NCI-H460 (cell line): ENCODE data around the gene PIK3R1. TPM values are rescaled to one million over a fixed set of nuclear protein-coding genes. Genes with fewer than 3 reads are reported as not detected.

ENCODE experiments used
- DNase-seq: peaks from one replicate; pipeline ENCODE4 v3.0.0-alpha.2; 2016; ENCODE audit warnings: low read depth; ENCODE audit errors: extremely low read depth
- total RNA-seq: library from RNA; depleted of rRNA; stranded (reverse); fragments of >200 nt; shearing (Covaris generic); gene quantifications from 2 replicates; pipeline ENCODE4 v1.2.3, GENCODE V29; 2014

Gene PIK3R1
- total RNA-seq, 1 experiment from 2014 or later, result 40.9 TPM

DNA sequence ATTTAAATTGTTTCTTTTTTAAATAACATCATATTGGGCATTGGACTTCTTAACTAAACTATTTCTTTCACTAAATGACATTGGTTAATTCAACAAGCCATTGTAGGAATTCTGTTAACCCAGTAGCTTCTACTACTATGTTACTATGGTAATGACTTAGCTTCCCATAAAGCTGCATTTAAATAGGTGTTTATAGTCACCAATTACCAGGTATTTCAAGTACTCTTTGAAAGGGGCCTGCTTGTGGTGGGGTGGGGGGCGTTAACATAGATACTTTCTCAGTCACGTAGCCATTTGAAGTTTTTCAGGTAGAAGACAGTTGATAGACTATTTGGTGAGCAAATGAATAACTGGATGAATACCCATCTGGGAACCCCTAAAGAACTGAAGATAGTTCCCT, 34.0 kb downstream of the PIK3R1 start:
- no peak for DNase-seq

DNA sequence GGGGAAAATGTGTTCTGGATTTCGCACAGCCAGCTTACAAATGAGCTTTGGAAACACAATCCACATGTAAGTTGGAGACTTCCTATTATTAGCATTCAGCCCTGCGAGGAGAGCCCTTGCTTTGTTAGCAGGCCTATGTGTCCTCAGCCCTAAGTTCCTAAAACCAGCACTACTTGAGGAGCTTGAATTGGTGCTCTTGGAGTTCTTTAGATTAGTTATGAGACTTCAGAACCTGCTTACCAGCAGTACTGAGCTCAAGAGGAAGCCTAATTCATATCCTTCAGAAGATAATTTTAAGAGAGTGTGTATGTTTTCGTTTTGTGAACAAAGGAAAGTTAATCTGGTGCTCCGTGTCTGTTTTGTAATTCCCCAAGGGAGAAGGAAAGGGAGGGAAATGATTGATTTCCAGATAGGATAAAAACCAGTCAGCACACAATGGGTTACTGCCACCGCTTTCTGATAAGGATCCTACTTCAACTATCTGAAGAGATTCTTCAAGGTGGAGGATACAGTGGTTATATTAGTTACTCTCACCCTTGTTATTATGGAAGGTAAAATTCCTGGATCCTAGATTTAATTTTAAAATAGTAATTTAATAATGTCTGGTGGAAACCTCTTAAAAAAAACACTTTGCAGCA, 35.2 kb downstream of the PIK3R1 start:
- no peak for DNase-seq

DNA sequence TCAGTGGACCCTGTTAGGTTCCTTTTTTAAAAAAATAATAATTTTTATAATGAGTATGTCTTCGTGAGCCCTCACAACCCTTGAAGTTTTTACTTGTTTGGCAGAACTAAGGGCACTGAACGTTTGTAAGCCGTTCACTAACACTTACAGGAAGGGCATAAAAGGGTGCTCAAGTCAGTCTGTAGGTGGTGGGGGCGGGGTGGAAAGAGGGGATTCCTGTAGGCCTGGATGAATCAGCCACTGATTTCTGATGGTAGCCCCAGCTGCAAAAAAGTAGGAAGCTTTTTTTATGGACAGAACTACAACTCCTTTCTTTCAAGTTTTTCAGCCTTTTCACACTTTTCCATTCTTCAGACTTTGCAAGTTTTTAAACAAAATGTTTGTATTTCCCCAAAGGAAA, 35.8 kb downstream of the PIK3R1 start:
- DNase-seq, result no peak

DNA sequence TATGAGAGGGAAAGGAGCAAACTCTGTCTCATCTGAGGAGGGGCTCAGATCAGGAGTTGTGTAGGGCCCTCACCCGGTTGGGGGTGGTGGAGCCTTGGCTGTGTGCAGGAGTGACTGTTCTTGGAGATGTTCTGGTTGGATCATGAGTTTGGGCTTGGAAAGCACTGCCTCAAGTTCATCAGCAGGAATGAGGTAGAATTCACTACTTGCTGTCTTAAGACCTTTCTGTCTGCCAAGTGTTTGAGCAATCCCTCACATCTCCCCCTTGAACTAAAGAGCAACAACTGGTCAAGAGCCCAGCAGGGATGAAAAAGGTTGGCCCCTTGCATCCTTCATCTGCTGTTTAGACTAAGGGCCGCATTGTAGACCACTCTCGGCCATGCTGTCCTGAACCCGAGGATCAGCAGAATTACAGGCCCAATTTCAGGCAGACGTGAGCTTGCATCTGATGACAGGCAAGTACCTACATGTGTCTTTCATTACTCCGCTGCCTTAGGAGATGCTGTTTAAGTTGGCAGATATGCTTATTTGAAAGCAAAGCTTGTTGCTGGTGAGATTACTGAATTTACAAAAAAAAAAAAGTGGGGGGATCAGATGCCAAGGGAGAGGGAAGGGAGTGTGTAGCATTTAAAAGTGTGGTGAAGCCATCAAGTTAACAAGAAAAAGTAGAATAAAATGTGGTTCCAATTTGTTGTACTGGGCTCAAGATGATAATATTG, 36.4 kb downstream of the PIK3R1 start:
- no peak for DNase-seq

DNA sequence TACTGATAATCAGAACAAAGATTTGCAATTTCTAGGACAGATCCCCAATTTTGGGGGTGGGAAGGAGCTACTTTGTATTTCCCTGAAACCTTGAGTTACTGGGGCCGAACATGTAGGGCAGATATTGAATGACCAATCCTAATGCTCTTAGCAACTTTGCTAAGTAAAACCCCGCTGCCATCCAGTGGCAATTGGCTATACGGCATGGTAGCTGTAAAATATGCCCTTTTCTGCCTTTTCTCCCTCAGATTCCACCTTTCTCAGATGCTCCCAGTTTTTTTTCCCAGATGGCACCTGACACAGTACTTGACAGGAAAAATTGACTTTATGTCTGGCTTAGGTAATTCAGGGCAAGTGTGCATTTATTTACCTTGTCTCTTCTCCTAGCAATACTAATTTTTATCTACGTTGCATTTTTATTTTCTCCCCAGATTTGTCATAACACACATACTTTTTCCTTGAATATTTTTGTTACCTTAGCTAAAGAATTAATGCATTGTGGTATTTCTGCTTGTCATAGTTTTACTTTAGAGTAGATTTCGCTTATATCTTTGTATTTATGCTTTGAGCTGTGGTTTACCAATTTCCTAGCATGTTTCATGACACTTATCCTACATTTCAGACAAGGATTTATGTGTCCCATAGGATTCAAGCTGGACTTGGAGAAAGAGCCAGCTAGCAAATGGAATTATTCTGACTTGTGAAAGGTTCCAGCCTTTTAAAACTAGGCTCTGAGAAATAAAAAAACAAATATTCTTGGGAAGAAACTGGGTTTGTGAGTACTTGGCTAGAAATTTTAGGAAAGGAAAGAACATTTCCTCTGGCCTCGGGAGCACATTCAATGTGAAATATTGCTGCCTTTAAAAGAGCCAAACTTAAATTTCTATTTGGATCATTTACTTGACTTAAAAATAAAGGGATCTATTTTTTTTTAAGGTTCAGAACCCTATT, 37.4 kb downstream of the PIK3R1 start:
- DNase-seq, result peak; percentile 53

DNA sequence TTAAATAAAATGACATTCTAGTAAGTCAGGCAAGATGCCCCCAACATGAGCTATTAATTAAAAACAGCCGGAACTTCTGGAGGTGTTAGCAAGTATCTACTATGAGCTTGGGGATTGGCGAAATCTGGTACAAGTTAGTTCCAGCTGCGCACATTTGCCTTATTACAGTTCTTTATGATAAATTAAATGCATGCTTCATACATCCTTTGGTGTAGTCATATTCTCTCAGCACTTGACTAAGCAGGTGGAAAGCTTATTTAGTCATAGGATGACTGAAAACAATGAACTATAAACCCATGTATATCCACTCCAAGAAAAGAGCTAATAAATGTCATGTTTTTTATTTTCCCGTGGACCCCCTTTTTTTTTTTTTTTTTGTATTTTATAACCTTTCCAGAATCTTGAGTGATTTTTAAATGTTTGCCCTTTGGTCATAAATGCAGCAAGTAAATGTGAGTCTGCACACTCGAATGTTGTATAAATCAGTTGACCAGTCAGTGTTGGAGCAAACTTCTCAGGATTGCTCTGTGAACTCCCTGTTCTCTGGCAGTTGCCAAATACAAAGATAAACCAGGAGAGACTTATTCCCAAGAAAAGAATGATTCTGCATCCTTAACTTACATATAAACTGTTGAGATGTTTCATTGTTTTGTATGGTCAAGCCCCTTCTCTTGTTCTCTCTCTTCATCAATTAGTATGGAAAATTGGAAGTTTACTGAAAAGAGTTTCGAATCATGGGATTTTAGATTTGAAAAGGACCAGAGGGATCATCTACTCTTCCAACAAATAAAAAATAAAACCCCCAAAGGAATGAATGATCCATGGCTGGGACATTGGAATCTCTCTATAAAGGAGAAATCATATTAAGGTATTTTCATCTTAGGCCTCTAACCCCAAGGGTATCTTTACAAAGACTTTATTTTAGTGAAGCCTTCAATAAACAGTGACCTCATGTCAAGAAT, 38.3 kb downstream of the PIK3R1 start:
- DNase-seq, result no peak

DNA sequence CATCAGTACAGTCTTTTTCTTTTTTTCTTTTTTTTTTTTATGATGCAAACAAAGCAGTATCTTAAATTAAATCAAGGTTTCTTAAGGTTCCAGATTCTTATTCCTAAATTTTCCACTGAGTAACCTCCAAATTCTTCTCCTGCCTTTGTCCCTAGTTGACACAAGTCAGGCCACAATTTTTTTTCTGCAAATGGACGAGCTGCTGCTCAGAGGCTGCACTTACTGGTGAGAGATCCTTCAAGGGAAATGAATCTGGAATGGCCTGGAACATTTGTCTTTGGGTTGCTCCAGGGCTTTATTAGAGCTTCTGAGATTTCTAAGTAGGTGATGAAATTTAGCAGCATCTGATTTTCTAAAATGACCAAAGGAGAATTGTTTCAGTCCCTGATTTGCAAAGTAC, 39.3 kb downstream of the PIK3R1 start:
- no peak for DNase-seq

DNA sequence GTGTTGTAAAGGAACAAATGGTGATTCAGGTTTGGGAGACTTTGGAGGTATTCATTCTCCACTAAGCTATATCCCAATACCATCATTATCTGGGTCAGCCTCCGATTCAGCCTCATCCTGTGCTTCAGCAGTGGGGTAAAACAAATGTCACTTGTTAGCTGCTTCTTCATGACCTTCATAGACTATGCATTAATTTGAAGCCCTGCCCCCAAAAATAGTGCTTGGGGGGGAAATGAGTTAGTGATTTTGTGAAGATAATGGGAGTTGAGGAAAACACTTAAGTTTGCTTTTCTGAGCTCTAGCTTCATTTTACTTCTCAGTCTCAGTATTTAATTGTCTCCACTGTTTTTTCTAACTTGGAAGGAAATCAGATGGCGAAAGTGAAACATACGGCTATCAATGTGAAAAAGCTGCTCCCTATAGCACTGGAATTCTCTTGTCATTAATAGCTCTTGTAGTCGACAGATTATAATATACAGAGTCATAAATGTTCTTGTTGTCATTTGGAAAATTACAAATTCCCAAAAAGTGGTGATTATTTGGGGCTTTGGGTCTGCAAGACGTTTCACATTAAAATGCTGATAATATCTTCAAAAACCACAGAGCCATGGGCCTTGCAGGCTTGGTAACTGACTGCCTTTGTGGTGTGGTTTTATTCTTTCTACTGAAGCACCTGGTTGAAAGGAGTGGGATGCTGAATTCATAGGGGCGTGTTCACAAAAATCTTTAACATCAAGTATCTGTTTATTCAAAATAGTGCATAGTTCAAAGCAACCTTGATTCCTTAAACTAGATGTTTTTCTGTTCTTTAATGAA, 40.0 kb downstream of the PIK3R1 start:
- no peak for DNase-seq

DNA sequence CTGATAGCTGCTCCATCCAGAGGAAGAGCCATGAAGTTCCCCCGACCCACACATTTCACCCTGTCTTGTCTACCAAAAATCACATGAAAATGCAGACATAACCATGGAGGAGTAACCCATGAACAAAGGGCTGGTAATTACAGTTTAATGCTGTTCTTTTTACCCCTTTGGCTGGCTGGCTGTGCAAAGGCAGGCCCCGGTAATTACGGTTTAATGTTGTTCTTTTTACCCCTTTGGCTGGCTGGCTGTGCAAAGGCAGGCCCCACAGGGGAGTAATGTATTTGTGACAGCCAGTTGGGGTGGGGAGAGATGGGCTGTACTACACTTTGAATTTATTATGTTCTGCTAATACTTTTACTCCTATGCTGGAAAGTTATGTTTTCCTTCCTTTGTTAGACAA, 41.7 kb downstream of the PIK3R1 start:
- no peak for DNase-seq

DNA sequence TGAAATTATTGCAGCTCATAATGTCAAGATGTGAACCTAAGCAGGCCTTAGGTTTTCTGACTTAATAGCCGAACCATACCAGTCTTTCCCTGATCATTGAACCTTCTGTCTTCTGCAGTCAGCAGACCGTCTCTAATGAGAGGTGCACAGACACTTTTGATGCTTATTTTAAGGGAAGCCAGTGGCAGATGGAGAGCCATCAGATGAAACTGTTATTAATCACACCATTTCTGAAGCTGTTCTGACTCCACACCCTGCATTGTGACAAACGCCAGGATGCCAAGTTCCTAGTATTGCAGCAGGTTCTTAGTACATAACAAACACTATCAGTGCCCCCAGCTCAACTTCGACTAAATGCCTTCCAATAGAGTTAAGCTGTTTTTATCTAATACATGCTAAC, 43.0 kb downstream of the PIK3R1 start:
- DNase-seq, result no peak

DNA sequence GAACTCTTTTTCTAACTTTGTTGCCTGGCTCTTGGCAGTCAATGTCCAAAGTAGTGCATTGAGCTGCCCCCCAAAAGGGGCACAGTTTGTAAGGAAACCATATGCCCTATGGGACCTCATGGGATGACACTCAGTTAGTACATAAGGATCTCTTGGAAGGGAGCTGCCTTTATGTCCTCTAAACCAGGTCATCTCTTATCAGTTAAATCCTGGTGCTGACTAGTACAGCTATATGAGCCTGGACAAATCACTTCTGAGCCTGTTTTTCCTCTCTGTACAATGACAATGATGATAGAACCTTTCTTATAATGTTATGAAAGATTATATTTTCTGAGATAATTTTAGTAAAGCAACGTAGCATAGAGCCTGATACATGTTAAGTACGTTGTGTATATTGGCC, 44.1 kb downstream of the PIK3R1 start:
- DNase-seq, result no peak

DNA sequence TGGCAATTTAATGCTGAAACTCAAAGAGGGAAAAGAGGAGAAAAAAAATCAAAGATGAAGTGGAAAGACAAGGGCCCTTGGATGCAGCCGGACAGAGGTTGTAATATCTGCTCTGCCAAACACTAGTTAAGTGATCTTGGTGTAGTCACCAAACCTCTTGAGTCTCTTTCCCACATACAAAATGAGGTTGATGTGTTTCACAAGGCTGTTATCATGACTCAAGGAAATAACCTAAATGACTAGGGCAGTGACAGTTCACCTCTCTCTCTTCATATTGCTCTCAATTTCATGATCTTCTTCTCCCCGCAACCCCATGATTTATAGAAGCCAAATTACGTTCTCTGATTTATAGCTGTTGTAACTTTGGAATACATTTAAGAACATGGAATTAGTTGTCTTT, 44.9 kb downstream of the PIK3R1 start:
- no peak for DNase-seq

DNA sequence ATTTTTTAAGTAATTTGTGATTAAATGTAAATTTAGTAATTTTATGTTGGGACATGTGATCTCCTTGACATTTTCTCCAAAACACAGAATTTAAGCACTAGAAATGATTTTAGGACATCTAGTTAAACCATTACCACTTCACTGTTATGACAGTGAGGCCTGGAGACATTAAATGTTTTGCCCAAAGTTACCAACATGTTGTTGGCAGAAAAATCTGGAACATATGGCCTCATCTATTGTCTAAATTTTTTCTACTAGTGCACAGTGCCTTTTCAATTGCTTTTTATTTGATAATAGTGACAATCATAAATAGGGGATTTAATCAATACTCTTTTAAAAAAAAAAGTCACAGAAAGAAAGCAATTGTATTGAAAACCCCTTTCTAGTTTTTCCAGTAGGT, 45.6 kb downstream of the PIK3R1 start:
- DNase-seq, result no peak

DNA sequence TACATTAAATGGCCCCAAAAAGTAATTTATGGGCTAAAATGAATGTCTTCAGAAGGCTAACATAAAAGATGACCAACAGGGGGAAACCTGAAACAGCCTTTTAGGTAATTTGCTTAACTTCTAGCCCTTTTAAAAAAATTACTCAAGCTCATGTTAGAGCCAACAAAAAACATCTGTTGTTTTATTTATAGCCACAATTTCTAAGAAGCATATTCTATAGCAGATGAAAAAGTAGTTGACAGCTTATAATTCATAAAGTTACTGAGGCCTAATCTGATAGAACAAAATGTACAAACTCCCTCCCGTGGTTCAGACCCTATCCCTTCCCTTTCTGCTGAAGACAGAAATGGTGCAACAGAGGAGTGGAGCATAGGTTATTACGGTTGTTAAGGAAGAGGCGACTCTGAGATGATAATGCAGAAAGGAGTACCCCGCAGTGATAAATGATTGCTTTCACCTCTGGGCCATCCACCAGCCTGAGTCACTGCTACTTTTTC, 46.1 kb downstream of the PIK3R1 start:
- DNase-seq, result no peak

DNA sequence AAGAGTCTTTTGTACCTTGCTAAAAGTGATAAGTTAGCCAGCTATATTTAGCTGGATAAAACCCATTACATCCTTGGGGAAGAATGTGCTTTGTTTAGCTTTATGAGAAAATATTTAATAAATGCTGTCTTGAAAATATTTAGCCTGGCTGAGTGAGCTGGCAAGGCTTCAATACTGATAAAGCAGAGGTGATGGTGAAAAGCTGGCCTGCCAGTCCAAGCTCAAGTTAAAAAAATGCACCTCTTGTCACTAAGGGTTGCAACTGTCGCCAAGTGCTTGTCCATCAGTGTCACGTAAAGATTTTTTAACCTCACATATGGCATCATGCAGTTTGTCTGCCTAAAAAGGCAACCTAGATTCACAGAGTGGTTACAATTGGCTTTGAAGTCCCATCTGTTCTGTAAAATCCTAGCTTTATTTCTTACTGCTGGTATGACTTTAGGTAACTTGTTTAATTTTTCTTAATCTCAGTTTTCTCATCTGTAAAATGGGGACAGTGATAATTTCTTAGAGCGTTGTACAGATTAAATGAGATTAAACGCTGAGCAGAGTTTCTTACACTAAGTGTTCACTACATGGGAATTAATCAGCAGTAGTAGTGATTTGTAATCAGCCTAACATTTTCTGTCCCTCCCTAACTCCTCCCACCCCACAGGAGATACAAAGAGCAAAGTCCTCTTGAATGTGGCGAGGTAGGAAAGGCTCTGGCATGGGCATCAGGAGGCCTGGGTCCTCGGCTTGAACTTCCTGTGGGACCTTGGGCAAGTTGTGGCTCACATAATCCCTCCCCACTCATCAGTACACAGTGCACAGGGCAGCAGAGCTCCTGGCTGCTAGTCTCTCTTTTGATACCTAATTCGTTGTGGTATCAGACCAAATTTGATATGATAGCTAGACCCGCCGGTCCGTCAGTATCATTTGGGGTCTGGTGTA, 48.7 kb downstream of the PIK3R1 start:
- DNase-seq, result no peak

DNA sequence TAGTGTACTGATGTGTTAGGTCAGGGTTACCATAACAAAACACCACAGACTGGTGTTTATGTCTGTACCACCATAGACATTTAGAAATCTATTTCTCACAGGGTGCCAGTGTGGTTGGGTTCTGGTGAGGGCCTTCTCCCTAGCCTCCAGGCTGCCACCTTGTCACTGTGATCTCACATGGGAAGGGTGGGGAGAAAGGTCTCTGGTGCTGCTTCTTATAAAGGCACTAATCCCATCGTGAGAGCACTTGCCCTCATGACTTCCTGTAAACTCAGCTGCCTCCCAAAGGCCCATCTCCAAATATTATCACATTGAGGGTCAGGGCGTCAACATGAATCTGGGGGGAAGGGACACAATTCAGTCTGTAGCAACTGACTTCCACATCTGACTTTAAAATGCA, 49.8 kb downstream of the PIK3R1 start:
- DNase-seq, result no peak

DNA sequence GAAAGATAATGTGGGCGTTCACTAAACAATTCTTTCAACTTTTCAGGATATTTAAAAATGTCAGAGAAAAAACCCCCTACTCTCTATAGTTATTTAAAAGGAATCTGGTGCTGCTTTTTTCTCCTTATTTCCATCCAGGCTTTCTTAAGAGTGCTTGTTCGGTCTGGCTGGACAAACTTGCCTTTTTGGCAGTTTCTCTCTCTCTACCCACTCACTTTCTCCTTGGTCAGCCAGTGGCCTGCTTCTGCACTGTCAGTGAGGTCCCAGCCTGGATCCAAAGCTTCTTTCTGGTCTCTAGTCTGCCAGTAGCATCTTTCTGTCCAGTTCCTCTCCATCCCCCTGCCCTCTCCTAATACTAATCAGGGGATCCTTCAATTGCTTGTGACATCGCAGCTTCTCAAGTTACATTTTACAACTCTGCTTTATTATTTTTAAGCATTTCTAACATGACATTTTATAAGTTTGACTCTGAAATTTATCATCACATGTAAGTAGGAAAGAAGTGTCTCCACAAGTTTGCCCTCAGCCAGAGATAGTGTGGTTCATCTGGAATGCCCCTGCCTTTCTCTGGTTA, 50.4 kb downstream of the PIK3R1 start:
- no peak for DNase-seq

DNA sequence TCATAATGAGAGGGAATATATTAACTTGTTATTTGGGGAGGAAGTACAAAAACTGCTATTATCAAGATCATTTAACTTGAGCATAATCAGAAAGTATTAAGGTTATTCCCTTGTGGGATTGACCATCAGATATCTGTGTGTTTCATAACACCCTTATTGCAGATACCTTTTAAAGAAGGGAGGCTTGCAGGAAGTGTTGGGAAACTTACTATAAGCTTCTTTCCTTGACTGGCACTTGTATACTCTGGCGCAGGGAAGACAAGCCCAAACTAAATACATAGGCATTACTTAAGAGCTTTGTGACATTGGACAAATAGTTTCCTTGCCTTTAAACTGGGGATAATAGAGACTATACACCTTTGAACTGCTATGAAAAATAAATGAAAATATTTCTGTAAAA, 50.9 kb downstream of the PIK3R1 start:
- no peak for DNase-seq
